HL-60 (cell line): ENCODE results near the gene PCP2.

Source experiments
- REST ChIP-seq: IDR thresholded peaks from 2 replicates; pipeline ENCODE4 v1.6.1; 2012; ENCODE audit warnings: low read depth; ENCODE audit not compliant: insufficient replicate concordance
- TF ChIP-seq, protein P1 (sequence below): IDR thresholded peaks from one replicate; pipeline ENCODE4 v1.5.1; 2011; ENCODE audit warnings: low read length, control low read depth, inconsistent platforms; ENCODE audit not compliant: insufficient read depth

DNA sequence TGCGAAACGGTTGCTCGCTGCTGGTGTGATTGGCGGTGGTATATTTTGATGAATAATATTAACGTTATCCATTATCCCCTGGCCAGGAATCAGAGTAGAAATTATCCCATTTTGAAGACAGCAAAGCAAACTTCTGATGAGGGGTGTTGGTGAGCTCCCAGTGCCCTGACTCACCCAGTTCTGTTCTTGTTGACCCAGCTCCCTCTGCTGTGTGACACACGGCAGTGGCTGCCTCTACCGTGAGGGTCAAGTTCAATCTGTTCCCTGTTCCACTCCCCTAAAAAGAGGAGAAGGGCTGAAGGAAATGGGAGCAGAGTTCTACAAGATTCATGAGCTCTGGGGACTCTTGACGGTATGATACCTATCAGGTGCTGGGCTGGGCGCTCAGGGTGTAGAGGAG lies 35.8 kb downstream of the PCP2 start:
- TF ChIP-seq, protein P1, sequence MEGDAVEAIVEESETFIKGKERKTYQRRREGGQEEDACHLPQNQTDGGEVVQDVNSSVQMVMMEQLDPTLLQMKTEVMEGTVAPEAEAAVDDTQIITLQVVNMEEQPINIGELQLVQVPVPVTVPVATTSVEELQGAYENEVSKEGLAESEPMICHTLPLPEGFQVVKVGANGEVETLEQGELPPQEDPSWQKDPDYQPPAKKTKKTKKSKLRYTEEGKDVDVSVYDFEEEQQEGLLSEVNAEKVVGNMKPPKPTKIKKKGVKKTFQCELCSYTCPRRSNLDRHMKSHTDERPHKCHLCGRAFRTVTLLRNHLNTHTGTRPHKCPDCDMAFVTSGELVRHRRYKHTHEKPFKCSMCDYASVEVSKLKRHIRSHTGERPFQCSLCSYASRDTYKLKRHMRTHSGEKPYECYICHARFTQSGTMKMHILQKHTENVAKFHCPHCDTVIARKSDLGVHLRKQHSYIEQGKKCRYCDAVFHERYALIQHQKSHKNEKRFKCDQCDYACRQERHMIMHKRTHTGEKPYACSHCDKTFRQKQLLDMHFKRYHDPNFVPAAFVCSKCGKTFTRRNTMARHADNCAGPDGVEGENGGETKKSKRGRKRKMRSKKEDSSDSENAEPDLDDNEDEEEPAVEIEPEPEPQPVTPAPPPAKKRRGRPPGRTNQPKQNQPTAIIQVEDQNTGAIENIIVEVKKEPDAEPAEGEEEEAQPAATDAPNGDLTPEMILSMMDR: no peak
- TF ChIP-seq REST: no peak
